Muscle of back (tissue), 11 donors: ENCODE results near the gene ELAPOR1. TPM values are rescaled to one million over a fixed set of nuclear protein-coding genes. Genes with fewer than 3 reads are reported as not detected.
"Not testable (repeated sequence)": the region's sequence is repeated elsewhere in the genome, so short reads cannot be mapped to it uniquely, and the experiment has no call there.

Experiments used
- DNase-seq, 3 donors: peaks; one replicate each; pipeline versions ENCODE4 v3.0.0 to v3.0.0-alpha.2; 2013
- polyA plus RNA-seq, 10 donors: library from polyadenylated mRNA; unstranded; fragments of 120-200 nt; gene quantifications; one replicate each; pipeline ENCODE4 v1.2.1, GENCODE V29; 2013; ENCODE audit not compliant: insufficient read length in 10 of 10

Gene ELAPOR1
- polyA plus RNA-seq, 10 donors, result 0.19 to 1.0 (median 0.35) TPM

DNA sequence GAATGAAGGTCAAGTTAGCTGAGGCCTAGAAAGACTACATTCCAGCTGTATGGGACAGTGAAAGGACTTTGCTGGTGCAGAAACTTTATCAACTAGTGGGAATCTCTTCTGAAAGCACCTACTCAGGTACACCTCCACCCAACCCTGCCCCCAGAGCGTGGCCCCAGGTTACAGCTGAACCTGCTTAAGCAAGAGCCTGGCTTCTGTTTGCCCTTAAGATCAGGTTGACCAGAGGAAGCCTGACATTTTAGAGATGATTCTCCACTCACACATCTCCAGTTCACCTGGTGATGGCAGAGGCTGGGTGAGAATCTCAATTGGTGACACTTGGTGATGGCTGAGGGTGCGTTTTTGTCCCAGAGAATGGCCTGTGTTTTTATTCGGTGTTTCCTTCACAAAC, 24.0 kb downstream of the ELAPOR1 start:
- no peak for DNase-seq

DNA sequence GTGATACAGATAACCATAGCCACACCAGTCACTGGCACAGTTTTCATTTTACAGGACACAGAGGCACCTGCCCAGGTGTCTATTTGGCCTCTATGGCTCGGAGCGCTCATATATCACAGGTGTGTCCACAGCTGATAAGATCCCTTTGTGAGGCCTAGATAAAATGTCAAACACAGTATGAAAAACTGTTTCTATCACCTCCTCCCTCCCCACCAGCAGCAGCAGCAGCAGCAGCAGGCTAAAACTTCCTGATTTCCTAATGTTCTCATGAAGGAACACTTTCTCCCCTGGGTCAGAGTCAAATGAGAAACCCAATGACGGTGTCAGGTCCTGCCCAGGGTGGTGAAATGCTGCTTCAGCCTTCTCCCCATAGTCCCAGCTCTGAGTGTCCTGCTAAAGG, 24.4 kb downstream of the ELAPOR1 start:
- no peak for DNase-seq

DNA sequence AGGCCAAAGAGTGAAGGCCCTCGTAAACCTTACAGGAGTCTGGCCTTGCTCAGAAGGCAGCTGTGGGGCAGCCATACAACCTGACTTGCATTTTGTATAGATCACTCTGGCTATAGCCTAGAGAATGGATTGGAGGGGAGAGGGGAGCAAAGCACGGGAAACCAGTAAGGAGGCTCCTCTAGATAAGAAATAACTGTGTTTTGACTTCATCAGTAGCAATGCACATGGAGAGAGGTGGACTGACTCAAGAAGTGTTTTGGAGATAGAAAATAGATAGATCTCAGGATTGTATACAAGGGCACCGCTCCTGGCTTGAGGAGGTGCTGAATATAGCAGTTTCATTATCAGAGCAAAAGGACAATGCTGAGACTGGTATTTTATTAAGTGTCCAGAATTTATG, 26.5 kb downstream of the ELAPOR1 start:
- no peak for DNase-seq

DNA sequence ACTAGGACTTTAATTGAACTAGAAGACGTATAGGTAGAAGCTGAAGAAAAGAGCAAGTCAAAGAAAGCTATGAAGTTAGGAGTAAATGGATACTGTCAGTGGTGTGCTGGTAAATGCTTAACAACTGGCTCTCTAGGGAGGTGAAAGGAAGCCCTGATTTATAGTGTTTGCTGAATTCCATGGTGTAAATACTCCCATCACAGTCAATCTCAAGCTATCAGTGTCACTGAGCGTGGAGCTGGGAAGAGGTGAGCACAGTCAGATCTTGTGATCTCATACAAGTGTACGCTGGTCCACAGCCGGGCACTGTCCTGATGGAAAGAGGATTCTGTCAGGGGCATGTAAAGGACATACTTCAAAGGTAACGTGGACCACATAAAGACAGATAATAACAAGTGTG, 28.3 kb downstream of the ELAPOR1 start:
- no peak for DNase-seq

DNA sequence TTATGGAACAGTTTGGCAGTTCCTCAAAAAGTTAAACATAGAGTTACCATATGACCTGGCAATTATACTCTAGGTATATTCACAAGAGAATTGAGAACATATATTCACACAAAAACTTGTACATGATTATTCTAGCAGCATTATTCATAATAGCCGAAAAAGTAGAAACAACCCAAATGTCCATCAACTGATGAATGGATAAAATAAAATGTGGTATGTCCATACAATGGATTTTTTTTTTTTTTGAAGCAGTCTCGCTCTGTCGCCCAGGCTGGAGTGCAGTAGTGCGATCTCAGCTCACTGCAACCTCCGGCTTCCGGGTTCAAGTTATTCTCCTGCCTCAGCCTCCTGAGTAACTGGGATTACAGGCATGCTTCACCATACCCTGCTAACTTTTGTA, 28.8 kb downstream of the ELAPOR1 start:
- DNase-seq, result not testable (repeated sequence)

DNA sequence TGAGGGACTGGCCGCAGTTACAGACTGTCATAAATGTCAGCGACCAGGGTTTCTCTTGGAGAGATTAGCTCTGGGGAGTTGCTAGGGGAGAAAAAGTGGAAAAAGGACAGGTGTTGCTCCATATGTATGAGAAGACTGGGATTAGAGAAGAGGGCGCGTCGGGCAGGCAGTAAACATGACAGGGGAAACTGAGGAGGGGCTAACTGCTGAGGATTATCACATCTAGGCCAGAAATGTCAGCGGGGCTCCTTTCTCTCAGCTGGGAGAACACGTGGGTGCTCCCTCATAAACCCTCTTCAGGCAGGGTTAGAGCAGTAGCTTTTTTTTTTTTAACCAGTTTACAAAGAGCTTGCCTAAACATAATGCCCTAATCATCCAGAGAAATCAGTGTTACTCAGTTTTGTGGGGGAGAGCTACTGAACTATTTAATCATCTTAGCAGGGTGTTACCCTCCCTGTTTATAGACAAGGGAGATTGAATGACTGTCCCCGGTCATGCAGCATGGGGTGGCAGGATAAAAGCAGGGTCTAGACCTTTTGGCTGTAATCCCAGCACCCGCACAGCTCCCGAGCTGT, 35.2 kb downstream of the ELAPOR1 start:
- no peak for DNase-seq

DNA sequence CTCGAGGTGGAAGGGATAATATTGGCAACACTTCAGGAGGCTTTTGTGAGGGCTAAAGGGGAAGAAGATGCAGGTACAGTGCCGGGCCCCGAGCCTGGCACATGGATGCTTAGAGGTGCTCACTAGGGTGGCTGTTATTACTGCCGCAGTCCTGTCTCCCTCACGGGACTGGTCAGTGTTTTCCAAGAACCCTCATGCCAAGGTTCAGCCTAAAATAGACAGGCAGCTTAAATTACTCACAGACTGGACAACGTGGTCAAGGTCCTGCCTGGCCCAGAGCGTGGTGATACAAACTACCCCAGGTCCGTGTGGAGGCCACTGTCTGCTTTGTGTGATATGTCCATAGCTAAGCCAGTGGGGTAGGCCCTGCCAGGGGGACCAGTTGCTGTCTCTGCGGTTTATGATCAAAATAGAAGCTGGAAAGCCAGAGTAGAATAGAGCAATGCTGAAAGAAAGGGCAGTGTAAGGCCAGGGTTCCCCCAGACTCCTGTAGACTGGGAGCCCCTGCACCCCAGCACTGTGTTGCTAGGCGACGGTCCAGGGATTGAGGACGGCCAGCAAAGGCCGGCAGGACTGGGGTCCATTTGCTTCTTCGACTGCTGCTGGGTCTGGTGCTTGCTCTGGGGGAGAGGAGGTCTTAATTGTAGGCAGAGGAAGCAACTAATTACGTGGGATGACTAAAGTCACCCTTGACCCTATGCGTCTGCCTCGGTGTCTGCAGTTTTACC, 36.1 kb downstream of the ELAPOR1 start:
- peak in 1 of 3 donors; percentile 10 for DNase-seq

DNA sequence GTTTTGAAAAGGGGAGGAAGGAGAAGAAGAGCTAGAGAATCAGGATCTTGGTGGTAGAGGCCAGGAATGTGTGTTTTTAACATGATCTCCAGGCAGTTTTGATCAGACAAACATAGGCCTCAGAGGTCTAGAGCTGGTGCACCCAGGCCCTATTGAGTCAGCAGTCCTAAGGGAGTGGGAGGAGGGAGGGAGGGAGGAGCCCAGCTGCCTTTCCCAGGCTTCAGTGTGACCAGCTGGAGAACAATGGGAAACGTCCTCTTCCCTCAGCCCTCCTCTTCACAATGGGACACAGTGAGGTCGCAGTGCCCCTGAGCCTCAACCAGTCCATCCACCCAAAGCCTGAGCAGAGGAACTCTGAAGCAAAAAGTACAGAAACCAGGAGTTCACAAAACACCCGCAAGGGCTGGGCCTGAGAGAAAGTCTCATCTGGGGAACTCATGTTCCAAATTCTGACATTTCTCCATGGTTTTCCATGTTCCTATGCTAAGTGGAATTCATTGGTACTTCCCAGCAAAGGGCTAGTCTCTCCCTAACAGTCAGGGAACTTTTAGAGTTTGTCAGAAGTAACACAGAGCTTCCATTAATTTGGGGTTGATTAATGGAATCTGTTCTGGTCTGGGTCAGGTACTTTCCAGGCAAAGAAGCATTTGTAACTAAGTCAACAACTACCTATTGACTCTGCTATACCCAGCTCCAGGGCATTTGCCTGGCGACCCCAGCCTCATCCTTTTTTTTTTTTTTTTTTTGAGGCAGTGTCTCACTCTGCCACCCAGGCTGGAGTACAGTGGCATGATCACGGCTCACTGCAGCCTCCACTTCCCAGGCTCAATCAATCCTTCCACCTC, 37.5 kb downstream of the ELAPOR1 start:
- DNase-seq, result no peak

DNA sequence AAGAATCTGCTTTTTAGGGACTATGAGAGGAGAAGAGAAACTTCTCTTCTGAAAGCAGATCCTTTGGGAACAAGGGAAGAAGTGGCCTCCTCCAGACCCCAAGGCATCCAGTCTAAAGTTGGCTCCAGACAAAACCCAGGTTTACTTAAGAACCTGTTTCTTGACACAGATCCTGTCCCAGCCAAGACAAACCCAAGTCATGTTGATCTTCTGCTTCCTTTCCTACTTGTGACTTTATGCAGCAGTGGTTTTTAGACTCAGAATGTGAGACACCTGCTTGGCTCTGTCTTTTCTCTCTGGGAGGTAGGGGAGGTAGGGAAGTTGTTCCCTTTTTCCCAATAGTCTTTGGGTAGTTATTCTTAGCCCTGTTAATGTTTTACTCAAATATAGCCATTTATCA, 38.3 kb downstream of the ELAPOR1 start:
- DNase-seq, result no peak

DNA sequence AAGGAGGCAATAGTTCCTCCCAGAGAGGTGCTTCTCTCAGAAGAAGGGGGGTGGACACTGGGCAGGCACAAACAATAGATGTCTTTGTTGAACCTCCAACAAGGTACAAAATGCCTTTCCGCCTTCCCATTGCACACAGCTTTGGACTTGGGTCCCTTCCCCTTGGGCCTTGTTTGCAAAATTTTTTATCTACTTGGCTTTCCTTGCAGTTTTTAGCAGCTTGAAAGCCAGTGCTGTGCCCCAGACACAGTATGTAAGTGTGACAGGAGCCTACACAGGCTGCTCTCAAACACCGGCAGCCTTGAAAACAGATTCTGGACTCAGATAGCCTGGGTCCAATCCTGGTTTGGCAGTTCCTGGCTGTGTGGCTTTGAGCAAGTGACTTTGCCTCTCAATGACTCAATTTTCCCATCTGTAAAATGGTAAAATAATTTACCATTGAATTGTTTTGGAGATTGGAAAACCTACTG, 43.0 kb downstream of the ELAPOR1 start:
- no peak for DNase-seq

DNA sequence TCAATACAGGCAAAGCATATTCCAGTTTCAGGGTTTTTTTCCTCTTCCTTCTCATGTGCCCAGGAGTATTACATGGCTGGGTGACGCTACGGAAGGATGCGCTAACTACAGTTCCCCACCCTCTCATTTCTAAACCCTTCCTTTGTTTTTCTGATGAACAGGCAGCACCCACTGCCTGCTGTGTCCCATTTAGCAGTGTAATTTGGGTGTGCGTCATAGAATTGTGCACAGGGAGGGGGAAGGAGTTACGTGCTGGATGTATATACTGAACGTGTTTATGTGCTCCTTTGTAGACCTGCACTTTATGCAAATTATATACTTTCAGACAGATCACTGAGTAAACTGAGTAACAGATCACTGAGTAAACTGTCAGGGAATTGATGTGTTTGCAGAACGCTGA, 44.5 kb downstream of the ELAPOR1 start:
- no peak for DNase-seq

DNA sequence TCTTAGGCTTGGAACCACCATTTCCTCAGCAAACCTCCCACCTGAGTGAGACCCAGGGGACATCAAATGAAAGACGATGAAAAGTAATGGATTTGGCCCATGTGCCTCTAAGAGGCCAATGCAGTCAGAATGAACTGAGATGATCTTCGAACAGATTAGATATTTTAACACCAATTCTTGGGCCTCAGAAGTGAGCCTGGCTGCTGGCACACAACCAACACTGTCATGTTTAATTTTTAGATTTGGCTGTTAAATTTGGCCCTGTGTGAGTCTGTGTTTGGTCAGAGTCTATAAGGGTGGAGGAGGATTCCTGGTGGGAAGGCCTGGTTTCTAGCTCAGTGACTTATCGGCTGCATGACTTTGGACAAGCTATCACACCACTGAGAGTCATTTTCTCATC, 45.4 kb downstream of the ELAPOR1 start:
- no peak for DNase-seq

DNA sequence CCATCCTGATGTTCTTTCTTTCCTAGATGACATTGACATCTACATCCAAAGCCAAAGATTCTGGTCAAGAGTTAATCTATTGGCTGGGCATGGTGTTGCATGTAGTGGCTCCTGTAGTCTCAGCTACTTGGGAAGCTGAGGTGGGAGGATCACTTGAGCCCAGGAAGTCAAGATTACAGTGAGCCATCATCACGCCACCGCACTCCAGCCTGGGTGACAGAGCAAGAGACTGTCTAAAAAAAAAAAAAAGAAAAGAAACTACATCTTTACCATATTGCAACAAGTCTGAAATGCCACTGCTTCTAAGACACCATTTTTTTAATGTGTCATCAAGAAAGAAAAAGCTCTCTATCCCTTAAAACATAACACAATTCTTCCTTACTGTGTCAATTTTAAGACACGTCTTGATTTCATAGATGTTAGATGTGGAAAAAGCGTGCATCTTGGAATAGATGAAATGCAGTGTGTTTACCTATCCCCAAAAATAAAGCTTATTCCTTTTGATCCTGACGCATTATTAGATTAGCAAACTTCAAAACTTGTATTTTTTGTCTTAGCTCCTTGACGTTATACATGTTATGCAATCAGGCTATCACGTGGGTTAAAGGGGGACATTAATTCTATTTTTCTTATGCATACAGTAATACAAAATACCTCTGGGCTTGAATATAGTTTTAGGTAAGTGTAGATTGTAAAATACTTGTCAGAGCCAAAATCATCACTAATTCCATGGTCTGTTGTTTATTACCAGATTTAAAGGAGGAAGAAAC, 46.3 kb downstream of the ELAPOR1 start:
- DNase-seq, result no peak

DNA sequence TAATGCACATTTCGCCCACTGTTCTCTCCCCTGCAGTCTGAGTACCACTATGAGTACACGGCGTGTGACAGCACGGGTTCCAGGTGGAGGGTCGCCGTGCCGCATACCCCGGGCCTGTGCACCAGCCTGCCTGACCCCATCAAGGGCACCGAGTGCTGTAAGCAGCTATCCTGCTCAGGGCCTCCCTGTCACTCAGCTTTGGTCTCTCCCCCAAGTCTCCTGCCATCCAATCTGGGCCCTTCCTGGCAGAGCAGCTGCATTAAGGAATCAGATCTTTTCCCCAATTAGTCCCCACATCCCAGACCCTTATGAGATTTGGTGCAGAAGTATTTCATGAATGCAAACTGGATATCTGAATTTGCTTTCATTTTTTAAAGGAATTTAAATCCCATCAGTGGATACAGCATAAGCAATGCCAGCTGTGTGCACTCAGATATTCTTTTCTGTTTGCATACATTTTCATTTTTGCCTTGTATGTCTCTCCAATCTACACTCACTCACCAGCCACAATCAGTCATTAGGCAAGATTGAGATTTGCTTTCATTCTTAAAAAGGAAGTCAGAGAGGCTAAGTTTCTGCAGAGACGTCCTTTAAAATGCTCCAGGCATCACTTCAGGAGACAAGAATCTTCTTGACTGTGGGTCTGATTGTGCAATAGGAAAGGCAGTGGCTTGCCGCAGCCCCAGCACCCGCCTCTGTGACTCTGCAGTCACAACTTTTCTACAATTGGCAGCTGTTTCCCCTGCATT, 48.1 kb downstream of the ELAPOR1 start:
- DNase-seq, result peak; percentile 44 to 80 (median 79)

DNA sequence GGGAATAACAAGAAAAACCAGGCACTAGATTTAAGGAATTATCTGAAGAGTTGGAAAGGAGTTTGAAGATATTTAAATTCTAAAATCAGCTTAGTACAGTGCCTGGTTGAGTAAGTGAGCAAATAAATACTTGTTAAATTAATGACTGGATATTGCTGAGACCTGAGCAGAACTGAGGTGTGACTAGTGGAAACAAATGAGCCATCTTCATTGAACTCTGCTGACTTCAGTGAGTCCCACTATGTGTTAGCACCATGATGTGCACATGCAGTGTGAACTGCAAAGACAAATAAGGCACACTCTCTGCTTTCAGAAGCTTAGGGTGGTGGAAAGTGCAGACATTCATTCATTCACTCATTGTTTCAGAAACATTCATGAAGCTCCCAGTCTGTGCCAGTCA, 48.7 kb downstream of the ELAPOR1 start:
- DNase-seq, result no peak

DNA sequence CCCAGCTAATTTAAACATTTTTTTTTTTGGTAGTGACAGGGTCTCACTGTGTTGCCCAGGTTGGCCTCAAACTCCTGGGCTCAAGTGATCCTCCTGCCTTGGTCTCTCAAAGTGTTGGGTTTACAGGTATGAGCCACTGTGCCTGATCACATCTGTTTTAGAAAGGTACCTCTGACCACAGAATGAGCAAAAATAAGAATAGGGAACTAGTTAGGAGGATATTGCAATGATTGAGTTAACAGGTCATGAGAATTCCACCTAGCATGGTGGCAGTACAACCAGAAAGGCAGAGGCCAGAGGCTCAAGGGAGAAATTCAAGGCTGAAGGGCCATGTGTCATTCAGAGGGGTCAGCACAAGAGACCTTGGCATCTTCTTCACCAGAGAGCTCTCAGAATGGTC, 49.6 kb downstream of the ELAPOR1 start:
- no peak for DNase-seq

Other genes starting within 250 kb of the ELAPOR1 start
- 10 to 100 TPM; 31.3 to 49.4 (median 40.6) TPM for gene GPSM2, start 237.1 kb upstream of the ELAPOR1 start, polyA plus RNA-seq
- gene CLCC1, start 150.6 kb upstream of the ELAPOR1 start, polyA plus RNA-seq, result 10 to 100 TPM; 34.0 to 48.8 (median 39.3) TPM
- 10 to 100 TPM in 9 of 10 donors, 1 to 10 TPM in 1; 9.6 to 14.7 (median 12.4) TPM for gene WDR47, start 72.0 kb upstream of the ELAPOR1 start, polyA plus RNA-seq
- gene TAF13, start 38.1 kb upstream of the ELAPOR1 start, polyA plus RNA-seq, result 10 to 100 TPM; 41.3 to 53.9 (median 49.9) TPM
- gene TMEM167B, start 23.4 kb upstream of the ELAPOR1 start, polyA plus RNA-seq, result 10 to 100 TPM; 32.5 to 46.5 (median 37.0) TPM
- gene SARS1, start 99.8 kb downstream of the ELAPOR1 start, polyA plus RNA-seq, result 10 to 100 TPM; 79.7 to 94.0 (median 84.8) TPM
- 1 to 10 TPM; 2.5 to 7.9 (median 4.2) TPM for gene CELSR2, start 135.4 kb downstream of the ELAPOR1 start, polyA plus RNA-seq
- gene PSRC1, start 169.0 kb downstream of the ELAPOR1 start, polyA plus RNA-seq, result 10 to 100 TPM; 10.0 to 21.2 (median 13.3) TPM
- gene MYBPHL, start 192.9 kb downstream of the ELAPOR1 start, polyA plus RNA-seq, result 1 to 10 TPM in 5 of 10 donors, under 1 TPM in 5; 0.40 to 1.9 (median 0.93) TPM